ENCODE results near the gene STX10. TPM values are rescaled to one million over a fixed set of nuclear protein-coding genes. Genes with fewer than 3 reads are reported as not detected.

The STX10 gene
- total and polyA plus RNA-seq, 9 of the 15 experiments (the other 6 are each of a cell fraction or from before 2014, with no cell fraction given): 0.51 to 66.3 (median 31.0) TPM

- TF ChIP-seq ARID3B (CRISPR knock-in tag; IDR thresholded peaks at IDR 0.05; ENCODE audit: borderline replicate concordance): 0 out of 2 replicates have a peak, but pooled peaks have one; percentile 45
- TF ChIP-seq ZNF76 (CRISPR knock-in tag; IDR thresholded peaks at IDR 0.05; ENCODE audit: borderline replicate concordance): peak; percentile 84; the same call in 1 of the 2 replicates
- TF ChIP-seq GATAD2B (IDR thresholded peaks at IDR 0.05; ENCODE audit: borderline replicate concordance): peak; percentile 46; the same call in 1 of the 2 replicates
- peak; percentile 34 for TF ChIP-seq CTCFL (IDR thresholded peaks at IDR 0.05; ENCODE audit: borderline replicate concordance, insufficient read depth, low read depth, low read length, poor library complexity, severe bottlenecking)
- peak; percentile 66; the same call in 1 of the 2 replicates for TF ChIP-seq SP1 (CRISPR knock-in tag; IDR thresholded peaks at IDR 0.05)
- 0 out of 2 replicates have a peak, but pooled peaks have one; percentile 29 for TF ChIP-seq TSHZ1 (CRISPR knock-in tag; IDR thresholded peaks at IDR 0.05)
- peak; percentile 51; the same call in 1 of the 2 replicates for TF ChIP-seq E2F5 (CRISPR knock-in tag; IDR thresholded peaks at IDR 0.05)
- peak; percentile 82; the same call in 1 of the 2 replicates for TF ChIP-seq SMAD4 (CRISPR knock-in tag; conservative IDR thresholded peaks at IDR 0.05)
- TF ChIP-seq CTCF (IDR thresholded peaks at IDR 0.05 in 2 of 3, conservative IDR thresholded peaks at IDR 0.05 in 1 of 3; ENCODE audit: insufficient read depth in 2 of 3, low read depth in 1 of 3, low read length in 3 of 3): peak; percentile 81 to 95 (median 84)
- 0 out of 2 replicates have a peak, but pooled peaks have one; percentile 27 for TF ChIP-seq FOSL1 (tag; conservative IDR thresholded peaks at IDR 0.05)
- peak in 1 of 2 experiments; percentile 59; a peak in 2 of 4 replicates for TF ChIP-seq TEAD1 (CRISPR knock-in tag; IDR thresholded peaks at IDR 0.05)
- TF ChIP-seq TFAP4 (CRISPR knock-in tag; IDR thresholded peaks at IDR 0.05; ENCODE audit: borderline replicate concordance): peak; percentile 86
- TF ChIP-seq POLR2G (IDR thresholded peaks at IDR 0.05; ENCODE audit: low read depth, low read length): peak; percentile 74
- TF ChIP-seq NEUROD1 (IDR thresholded peaks at IDR 0.05; ENCODE audit: borderline replicate concordance, low read depth, low read length, partially characterized antibody): peak; percentile 27
Observed at GRCh38 chr19:13104360-13104847, 45.8 kb downstream of the STX10 start (continued).

All from K562 (cell line).